SK-N-SH (cell line): ENCODE data around the gene SPAM1. TPM values are rescaled to one million over a fixed set of nuclear protein-coding genes. Genes with fewer than 3 reads are reported as not detected.

Source experiments
- CTCF ChIA-PET: fragments of 300-600, 350-600 bp; formaldehyde crosslinking; extraction: SDS; loops from one replicate; lab custom pipeline; 2021; lab: Yijun Ruan, JAX
- POLR2A ChIA-PET: fragments of 350-600 bp; sonication (Branson Sonifier 250); formaldehyde crosslinking; extraction: SDS; loops from one replicate; lab custom pipeline; 2020; ENCODE audit warnings: antibody characterized with exemption, inconsistent platforms; lab: Yijun Ruan, JAX
- DNase-seq: peaks from one replicate; pipeline ENCODE4 v3.0.0; 2012
- H2AFZ ChIP-seq: fragments of 200-600 bp; sonication (generic); 2 replicates; pipeline ENCODE4 v1.8.1; 2016; ENCODE audit warnings: antibody characterized with exemption, mild to moderate bottlenecking, low read depth
- H3F3A ChIP-seq: fragments of 200-600 bp; sonication (generic); replicated peaks from 2 replicates; pipeline ENCODE3; 2016; ENCODE audit warnings: antibody characterized with exemption, mild to moderate bottlenecking; ENCODE audit not compliant: insufficient read depth
- H3K27ac ChIP-seq, 2 experiments: fragments of 200-500 bp in 1 of 2; fragments of 200-600 bp in 1 of 2; sonication (Bioruptor generic) in 1 of 2; sonication (generic), shearing (Covaris generic) in 1 of 2; 2 replicates each; pipeline versions ENCODE4 v1.5.1 to v1.6.1; 2014 to 2016; ENCODE audit warnings: low read depth in 2 of 2, inconsistent platforms in 1 of 2, low read length in 1 of 2, mild to moderate bottlenecking in 1 of 2, mixed read lengths in 1 of 2
- H3K27me3 ChIP-seq: fragments of 200-600 bp; sonication (generic), shearing (Covaris generic); 2 replicates; pipeline ENCODE4 v1.6.1; 2016; ENCODE audit warnings: mixed run types; ENCODE audit not compliant: insufficient read depth
- H3K36me3 ChIP-seq, 2 experiments: fragments of 200-500 bp in 1 of 2; fragments of 200-600 bp in 1 of 2; sonication (Bioruptor generic) in 1 of 2; sonication (generic) in 1 of 2; replicated peaks in 1 of 2; 2 replicates each; pipeline versions ENCODE3 to v1.5.1; 2014 to 2016; ENCODE audit warnings: low read length in 1 of 2, mild to moderate bottlenecking in 1 of 2; ENCODE audit not compliant: insufficient read depth in 2 of 2, control insufficient read depth in 1 of 2
- H3K4me1 ChIP-seq, 2 experiments: fragments of 200-500 bp in 1 of 2; fragments of 200-600 bp in 1 of 2; sonication (Bioruptor generic) in 1 of 2; sonication (generic), shearing (Covaris generic) in 1 of 2; 2 replicates each; pipeline versions ENCODE4 v1.5.1 to v1.6.1; 2014 to 2016; ENCODE audit warnings: low read depth in 1 of 2, low read length in 1 of 2, mixed run types in 1 of 2; ENCODE audit not compliant: insufficient read depth in 2 of 2, control insufficient read depth in 1 of 2
- H3K4me2 ChIP-seq: fragments of 200-600 bp; sonication (generic), shearing (Covaris generic); 2 replicates; pipeline ENCODE4 v1.6.1; 2017; ENCODE audit warnings: mixed run types
- H3K4me3 ChIP-seq, 2 experiments: fragments of 200-500 bp in 1 of 2; fragments of 200-600 bp in 1 of 2; sonication (Bioruptor generic) in 1 of 2; sonication (generic), shearing (Covaris generic) in 1 of 2; 2 replicates each; pipeline versions ENCODE4 v1.5.1 to v1.8.1; 2014 to 2016; ENCODE audit warnings: low read depth in 2 of 2, inconsistent platforms in 1 of 2, low read length in 1 of 2, mild to moderate bottlenecking in 1 of 2, mixed read lengths in 1 of 2, moderate library complexity in 1 of 2
- H3K79me2 ChIP-seq: fragments of 200-600 bp; sonication (generic); 2 replicates; pipeline ENCODE4 v1.8.1; 2017; ENCODE audit warnings: mild to moderate bottlenecking; ENCODE audit not compliant: insufficient read depth
- H3K9ac ChIP-seq: fragments of 200-600 bp; sonication (generic); 2 replicates; pipeline ENCODE4 v1.6.1; 2017; ENCODE audit warnings: mixed run types
- H3K9me2 ChIP-seq: fragments of 200-600 bp; sonication (generic); 2 replicates; pipeline ENCODE4 v1.6.1; 2017; ENCODE audit warnings: mixed run types
- H3K9me3 ChIP-seq: fragments of 200-600 bp; sonication (generic); 2 replicates; pipeline ENCODE4 v1.6.1; 2017; ENCODE audit warnings: mixed run types, mild to moderate bottlenecking, moderate library complexity
- H4K20me1 ChIP-seq: fragments of 200-600 bp; sonication (generic); 2 replicates; pipeline ENCODE4 v1.6.1; 2017; ENCODE audit warnings: mild to moderate bottlenecking, mixed run types; ENCODE audit not compliant: insufficient read depth
- CHD2 ChIP-seq: fragments of 150-350 bp; IDR thresholded peaks from 2 replicates; pipeline ENCODE4 v1.6.1; 2018; ENCODE audit warnings: low read length; ENCODE audit not compliant: partially characterized antibody
- EZH2phosphoT487 ChIP-seq: fragments of 200-600 bp; sonication (generic); IDR thresholded peaks from 2 replicates; pipeline ENCODE4 v1.6.1; 2017; ENCODE audit warnings: low read depth, mixed run types, mild to moderate bottlenecking, antibody characterized with exemption, moderate library complexity, borderline replicate concordance
- FOSL2 ChIP-seq: IDR thresholded peaks from 2 replicates; pipeline ENCODE4 v1.4.0; 2012; ENCODE audit warnings: low read depth, mild to moderate bottlenecking, moderate library complexity, borderline replicate concordance
- FOXJ3 ChIP-seq: sonication (generic); formaldehyde crosslinking; IDR thresholded peaks from 2 replicates; pipeline ENCODE4 v1.5.1; 2020; ENCODE audit warnings: mild to moderate bottlenecking, missing genetic modification reagents
- FOXM1 ChIP-seq: IDR thresholded peaks from 2 replicates; pipeline ENCODE4 v1.4.0; 2012; ENCODE audit warnings: low read depth, mild to moderate bottlenecking
- GABPA ChIP-seq: IDR thresholded peaks from 2 replicates; pipeline ENCODE4 v1.4.0; 2012; ENCODE audit warnings: low read depth, mild to moderate bottlenecking
- GATA2 ChIP-seq: sonication (generic); formaldehyde crosslinking; IDR thresholded peaks from 2 replicates; pipeline ENCODE4 v1.5.0; 2020; ENCODE audit warnings: mild to moderate bottlenecking, missing genetic modification reagents
- JUND ChIP-seq: IDR thresholded peaks from 2 replicates; pipeline ENCODE4 v1.4.0; 2012
- MEF2A ChIP-seq: IDR thresholded peaks from 2 replicates; pipeline ENCODE4 v1.4.0; 2012; ENCODE audit warnings: low read depth, borderline replicate concordance
- NFIC ChIP-seq: IDR thresholded peaks from 2 replicates; pipeline ENCODE4 v1.4.0; 2012; ENCODE audit warnings: borderline replicate concordance
- NRF1 ChIP-seq: IDR thresholded peaks from 2 replicates; pipeline ENCODE4 v1.6.1; 2012; ENCODE audit warnings: low read depth, mild to moderate bottlenecking, low read length
- PBX3 ChIP-seq: IDR thresholded peaks from 2 replicates; pipeline ENCODE4; 2012
- RAD21 ChIP-seq: IDR thresholded peaks from 2 replicates; pipeline ENCODE4 v1.6.1; 2012; ENCODE audit warnings: mild to moderate bottlenecking, low read length
- RCOR1 ChIP-seq: fragments of 150-350 bp; IDR thresholded peaks from 2 replicates; pipeline ENCODE4 v1.6.1; 2017; ENCODE audit warnings: antibody characterized with exemption, low read length
- SIN3A ChIP-seq: IDR thresholded peaks from 2 replicates; pipeline ENCODE4 v1.6.1; 2012; ENCODE audit warnings: low read depth, mild to moderate bottlenecking, low read length, moderate library complexity, borderline replicate concordance
- SMC3 ChIP-seq: IDR thresholded peaks from 2 replicates; pipeline ENCODE4 v1.6.1; 2012; ENCODE audit warnings: low read depth, low read length, improper control_type of control experiment
- TAF1 ChIP-seq: IDR thresholded peaks from 2 replicates; pipeline ENCODE4 v1.6.1; 2012; ENCODE audit warnings: low read depth, mild to moderate bottlenecking, low read length, moderate library complexity, borderline replicate concordance
- TCF12 ChIP-seq: IDR thresholded peaks from 2 replicates; pipeline ENCODE4 v1.4.0; 2012
- TEAD4 ChIP-seq: IDR thresholded peaks from 2 replicates; pipeline ENCODE4 v1.4.0; 2012; ENCODE audit warnings: mild to moderate bottlenecking, borderline replicate concordance; ENCODE audit not compliant: insufficient read depth
- USF1 ChIP-seq: IDR thresholded peaks from 2 replicates; pipeline ENCODE4 v1.4.0; 2012; ENCODE audit warnings: low read depth, borderline replicate concordance
- YY1 ChIP-seq: IDR thresholded peaks from 2 replicates; pipeline ENCODE4 v1.4.0; 2012; ENCODE audit warnings: low read depth, mild to moderate bottlenecking
- WGBS: methylation state at CpG from one replicate; pipeline ENCODE4 v1.1.6; 2017; ENCODE audit warnings: low lambda C conversion rate; 5-methylcytosine and 5-hydroxymethylcytosine counted together
- polyA plus RNA-seq, 3 experiments: library from polyadenylated mRNA; depleted of rRNA; stranded (reverse); fragments of >200 nt; gene quantifications; 2 replicates each; pipeline ENCODE4 v1.2.3, GENCODE V29; 2012

The SPAM1 gene
- polyA plus RNA-seq, 1 of the 3 experiments (the other 2 are of a cell fraction): not detected

- DNase-seq: no peak
- Histone ChIP-seq H4K20me1 (no peaks in the 10 kb centered on the region), H3K4me2 (no peak overlapping the region), H2AFZ (no peak overlapping the region), H3K9ac (no peak overlapping the region), H3K9me2 (no peaks in the 10 kb centered on the region), H3K4me3 (no peak overlapping the region), H3K27me3 (no peaks in the 10 kb centered on the region), H3K79me2 (no peaks in the 10 kb centered on the region), H3K4me1 (peaks cover 0 to 11% of the 10 kb centered on the region in 2 experiments; a peak in 2 of 4 replicates), H3K27ac (no peak overlapping the region), H3K9me3 (no peaks in the 10 kb centered on the region), H3K36me3 (no peaks in the 10 kb centered on the region), H3F3A (no peaks in the 10 kb centered on the region)
- TF ChIP-seq PBX3: no peak
- no peak for TF ChIP-seq TCF12
- TF ChIP-seq FOSL2: no peak
- TF ChIP-seq RAD21: no peak
- TF ChIP-seq JUND: no peak
- no peak for TF ChIP-seq SMC3
- no peak for TF ChIP-seq MEF2A
- no peak for TF ChIP-seq CHD2
- ChIA-PET POLR2A (no interaction called here), CTCF (interaction anchor here (1.0 to 3.2 kb wide), 5 partner anchors 9 to 178 kb away, joined by 3 to 15 read pairs (median 5); no protein-coding TSS in a partner anchor)
- 39% methylated on average over 4 of the region's 4 CpGs for WGBS
Observed at GRCh38 chr7:123879628-123880027, 45.4 kb upstream of the SPAM1 start.

GRCh38 chr7:123881300-123881699 lies 43.7 kb upstream of the SPAM1 start:
- 21% methylated on average over 2 of the region's 2 CpGs for WGBS
- H3F3A ChIP-seq: no peaks in the 10 kb centered on the region
- H3K4me3 ChIP-seq: no peak overlapping the region
- POLR2A ChIA-PET: no interaction called here
- H3K9me3 ChIP-seq: no peaks in the 10 kb centered on the region
- no peaks in the 10 kb centered on the region for H3K79me2 ChIP-seq
- no peak overlapping the region for H3K27ac ChIP-seq
- H2AFZ ChIP-seq: no peak overlapping the region
- no peaks in the 10 kb centered on the region for H4K20me1 ChIP-seq
- no peaks in the 10 kb centered on the region for H3K9me2 ChIP-seq
- TF ChIP-seq FOXJ3 (CRISPR knock-in tag): no peak
- no peak for TF ChIP-seq NRF1
- no peak for TF ChIP-seq SMC3
- TF ChIP-seq SIN3A: no peak
- no peak for TF ChIP-seq USF1
- TF ChIP-seq GATA2 (CRISPR knock-in tag): no peak
- no peak for TF ChIP-seq YY1
- TF ChIP-seq EZH2phosphoT487: no peak
- no peak for TF ChIP-seq TAF1
- TF ChIP-seq MEF2A: no peak
- TF ChIP-seq FOSL2: no peak
- TF ChIP-seq CHD2: no peak
- TF ChIP-seq GABPA: no peak
- TF ChIP-seq TCF12: no peak
- no peak for TF ChIP-seq FOXM1
- no peak for TF ChIP-seq RCOR1
- TF ChIP-seq JUND: no peak
- TF ChIP-seq TEAD4: no peak
- TF ChIP-seq PBX3: no peak
- TF ChIP-seq NFIC: no peak
- no peak overlapping the region for H3K4me2 ChIP-seq
- H3K36me3 ChIP-seq: no peaks in the 10 kb centered on the region
- CTCF ChIA-PET: interaction anchor here (1.2 to 3.2 kb wide), 3 partner anchors 8 to 83 kb away, joined by 6 to 15 read pairs (median 10); no protein-coding TSS in a partner anchor
- H3K4me1 ChIP-seq: peaks cover 0 to 11% of the 10 kb centered on the region in 2 experiments; a peak in 2 of 4 replicates
- no peak overlapping the region for H3K9ac ChIP-seq
- no peaks in the 10 kb centered on the region for H3K27me3 ChIP-seq
- DNase-seq: no peak
